DOHH2 (cell line): ENCODE measurements around the gene SLC7A6.

Source experiments
- H3F3A ChIP-seq: fragments of 200-600 bp; sonication (generic), shearing (Covaris generic); 2 replicates; pipeline ENCODE4 v1.6.0; 2016; ENCODE audit warnings: antibody characterized with exemption, mild to moderate bottlenecking; ENCODE audit not compliant: control insufficient read depth, insufficient read depth
- H3K27ac ChIP-seq: fragments of 200-600 bp; sonication (generic); 2 replicates; pipeline ENCODE4 v1.5.1; 2014; ENCODE audit warnings: low read depth, mild to moderate bottlenecking, low read length, moderate library complexity
- H3K27me3 ChIP-seq: fragments of 200-600 bp; sonication (generic); 2 replicates; pipeline ENCODE4 v1.6.1; 2014; ENCODE audit warnings: mild to moderate bottlenecking, low read length, mixed read lengths; ENCODE audit not compliant: control insufficient read depth
- H3K36me3 ChIP-seq: fragments of 200-600 bp; sonication (generic); 2 replicates; pipeline ENCODE4 v1.6.1; 2014; ENCODE audit warnings: mild to moderate bottlenecking, low read length, moderate library complexity, mixed read lengths; ENCODE audit not compliant: control insufficient read depth
- H3K4me1 ChIP-seq: fragments of 200-600 bp; sonication (generic); 2 replicates; pipeline ENCODE4 v1.6.1; 2014; ENCODE audit warnings: mild to moderate bottlenecking, low read length, mixed read lengths; ENCODE audit not compliant: control insufficient read depth
- H3K4me2 ChIP-seq: fragments of 200-600 bp; sonication (generic); 2 replicates; pipeline ENCODE4 v1.6.0; 2014; ENCODE audit warnings: mild to moderate bottlenecking, low read length, moderate library complexity
- H3K4me3 ChIP-seq: fragments of 200-600 bp; sonication (generic); 2 replicates; pipeline ENCODE4 v1.5.1; 2014; ENCODE audit warnings: mild to moderate bottlenecking, low read length, mixed read lengths
- H3K79me2 ChIP-seq: fragments of 200-600 bp; sonication (generic); 2 replicates; pipeline ENCODE4 v1.6.1; 2014; ENCODE audit warnings: mild to moderate bottlenecking, low read length, mixed read lengths; ENCODE audit not compliant: control insufficient read depth
- H3K9me2 ChIP-seq: fragments of 200-600 bp; sonication (generic); replicated peaks from 2 replicates; pipeline ENCODE4 v1.6.1; 2014; ENCODE audit warnings: mild to moderate bottlenecking, low read length, mixed read lengths; ENCODE audit not compliant: control insufficient read depth
- H3K9me3 ChIP-seq: fragments of 200-600 bp; sonication (generic); 2 replicates; pipeline ENCODE4 v1.6.1; 2014; ENCODE audit warnings: antibody characterized with exemption, low read length, mixed read lengths; ENCODE audit not compliant: control insufficient read depth, insufficient read depth
- H4K20me1 ChIP-seq: fragments of 200-600 bp; sonication (generic); 2 replicates; pipeline ENCODE4 v1.6.0; 2014; ENCODE audit warnings: low read depth, mild to moderate bottlenecking, antibody characterized with exemption, low read length, moderate library complexity; ENCODE audit not compliant: control insufficient read depth, insufficient read depth
- EZH2phosphoT487 ChIP-seq: fragments of 200-600 bp; sonication (generic); IDR thresholded peaks from 2 replicates; pipeline ENCODE4 v1.6.1; 2017; ENCODE audit warnings: borderline replicate concordance, mild to moderate bottlenecking, antibody characterized with exemption, low read length, moderate library complexity, mixed read lengths
- TF ChIP-seq, protein P1 (sequence below): fragments of 200-600 bp; sonication (generic); IDR thresholded peaks from one replicate; pipeline ENCODE4 v1.5.1; 2014; ENCODE audit warnings: antibody characterized with exemption, mild to moderate bottlenecking, low read depth, low read length; ENCODE audit not compliant: poor library complexity, severe bottlenecking

Gene SLC7A6

DNA sequence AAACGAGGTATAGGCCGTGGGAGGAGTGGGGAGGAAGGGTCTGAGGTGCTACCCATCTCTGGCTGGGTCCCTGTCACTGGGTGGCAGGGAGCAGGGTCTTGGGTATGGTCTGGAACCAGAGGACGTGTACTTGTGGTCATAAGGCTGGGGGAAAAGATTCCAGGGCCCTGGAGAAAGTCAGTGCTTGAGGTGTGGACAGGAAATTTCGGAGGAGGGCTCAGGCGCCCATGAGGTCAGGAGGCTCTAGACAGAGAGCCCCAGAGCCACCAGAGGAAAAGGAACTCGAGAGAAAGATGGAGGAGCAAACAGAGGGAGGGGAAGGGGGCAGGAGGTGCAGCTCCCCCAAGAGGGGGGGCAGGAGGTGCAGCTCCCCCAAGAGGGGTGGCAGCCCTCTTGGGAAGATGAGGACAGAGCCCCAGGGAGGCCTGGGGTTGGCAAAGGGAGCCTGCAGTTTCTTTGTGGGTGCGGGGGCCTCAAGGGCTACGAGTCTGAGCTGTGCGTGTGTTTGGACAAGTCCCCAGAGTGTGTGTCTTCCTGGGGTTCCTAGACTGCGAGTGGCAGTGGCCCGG is 683 bp upstream of the SLC7A6 start:
- no peaks in the 10 kb centered on the region for H3K9me3 ChIP-seq
- H3F3A ChIP-seq, result 0 out of 2 replicates have a peak, but pooled peaks cover 4% of the 10 kb centered on the region
- no peaks in the 10 kb centered on the region for H3K27me3 ChIP-seq
- H3K4me3 ChIP-seq, result peak overlapping the region; percentile 87
- H3K9me2 ChIP-seq, result no peaks in the 10 kb centered on the region
- peak overlapping the region; percentile 62 for H3K27ac ChIP-seq
- H3K4me1 ChIP-seq, result peaks cover 20% of the 10 kb centered on the region
- peak overlapping the region; percentile 86 for H3K4me2 ChIP-seq
- no peaks in the 10 kb centered on the region for H4K20me1 ChIP-seq
- TF ChIP-seq, protein P1, sequence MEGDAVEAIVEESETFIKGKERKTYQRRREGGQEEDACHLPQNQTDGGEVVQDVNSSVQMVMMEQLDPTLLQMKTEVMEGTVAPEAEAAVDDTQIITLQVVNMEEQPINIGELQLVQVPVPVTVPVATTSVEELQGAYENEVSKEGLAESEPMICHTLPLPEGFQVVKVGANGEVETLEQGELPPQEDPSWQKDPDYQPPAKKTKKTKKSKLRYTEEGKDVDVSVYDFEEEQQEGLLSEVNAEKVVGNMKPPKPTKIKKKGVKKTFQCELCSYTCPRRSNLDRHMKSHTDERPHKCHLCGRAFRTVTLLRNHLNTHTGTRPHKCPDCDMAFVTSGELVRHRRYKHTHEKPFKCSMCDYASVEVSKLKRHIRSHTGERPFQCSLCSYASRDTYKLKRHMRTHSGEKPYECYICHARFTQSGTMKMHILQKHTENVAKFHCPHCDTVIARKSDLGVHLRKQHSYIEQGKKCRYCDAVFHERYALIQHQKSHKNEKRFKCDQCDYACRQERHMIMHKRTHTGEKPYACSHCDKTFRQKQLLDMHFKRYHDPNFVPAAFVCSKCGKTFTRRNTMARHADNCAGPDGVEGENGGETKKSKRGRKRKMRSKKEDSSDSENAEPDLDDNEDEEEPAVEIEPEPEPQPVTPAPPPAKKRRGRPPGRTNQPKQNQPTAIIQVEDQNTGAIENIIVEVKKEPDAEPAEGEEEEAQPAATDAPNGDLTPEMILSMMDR, result no peak
- no peak for TF ChIP-seq EZH2phosphoT487
- peaks cover 52% of the 10 kb centered on the region for H3K79me2 ChIP-seq
- peaks cover 19% of the 10 kb centered on the region for H3K36me3 ChIP-seq

DNA sequence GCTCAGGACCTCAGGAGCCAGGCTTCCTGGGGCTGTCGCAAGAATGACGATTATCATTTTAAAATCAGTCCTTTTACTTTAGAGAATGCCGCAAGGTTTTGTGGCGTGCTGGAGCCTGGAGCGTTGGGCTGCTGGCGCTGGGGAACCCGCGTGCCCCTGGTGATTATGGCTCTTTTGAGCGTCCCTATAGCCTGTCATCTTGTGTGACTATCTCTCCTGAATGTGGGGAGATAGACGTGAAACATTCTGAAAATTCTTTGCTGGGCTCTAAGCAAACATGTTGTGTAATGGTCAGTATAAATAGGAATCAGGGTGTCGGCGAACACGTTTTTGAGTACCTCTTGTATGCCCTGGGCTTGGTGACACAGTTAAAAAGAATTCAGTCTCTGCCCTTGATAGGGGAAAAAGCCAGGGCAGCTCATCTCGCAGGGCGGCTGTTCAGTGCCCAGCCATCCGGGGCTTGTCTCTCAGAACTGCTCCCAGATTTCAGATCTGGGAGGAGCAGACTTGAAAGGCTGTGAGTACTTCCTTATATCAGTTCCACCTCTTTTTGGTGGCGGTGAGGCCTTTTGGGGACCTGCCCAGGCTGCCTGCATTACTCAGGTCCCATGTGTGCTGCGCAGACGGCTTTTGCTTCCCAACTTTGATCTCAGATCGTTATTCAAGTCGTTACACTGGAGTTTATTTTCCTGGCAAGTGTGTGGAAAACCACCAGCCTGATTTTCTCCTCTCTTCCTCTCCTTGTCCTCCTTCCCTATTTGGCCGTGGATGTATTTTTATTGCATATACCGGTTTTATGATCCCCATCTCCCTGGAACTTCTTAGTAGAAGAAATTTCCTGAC is 973 bp downstream of the SLC7A6 start:
- peaks cover 33% of the 10 kb centered on the region for H3K36me3 ChIP-seq
- peak overlapping the region; percentile 86 for H3K4me2 ChIP-seq
- H3K9me3 ChIP-seq, result no peaks in the 10 kb centered on the region
- H3F3A ChIP-seq, result 0 out of 2 replicates have a peak, but pooled peaks cover 4% of the 10 kb centered on the region
- H3K27ac ChIP-seq, result peak overlapping the region; percentile 62
- H4K20me1 ChIP-seq, result 0 out of 2 replicates have a peak, but pooled peaks cover under 1% of the 10 kb centered on the region
- TF ChIP-seq, protein P1, result no peak
- no peak for TF ChIP-seq EZH2phosphoT487
- no peaks in the 10 kb centered on the region for H3K9me2 ChIP-seq
- peaks cover 68% of the 10 kb centered on the region for H3K79me2 ChIP-seq
- H3K4me1 ChIP-seq, result peaks cover 20% of the 10 kb centered on the region
- H3K27me3 ChIP-seq, result no peaks in the 10 kb centered on the region
- H3K4me3 ChIP-seq, result peak overlapping the region; percentile 87

GRCh38 chr16:68267612-68268405 is 3.5 kb downstream of the SLC7A6 start:
- H3K4me2 ChIP-seq, result no peak overlapping the region
- H3K79me2 ChIP-seq, result peaks cover 94% of the 10 kb centered on the region
- no peaks in the 10 kb centered on the region for H3K27me3 ChIP-seq
- H3F3A ChIP-seq, result 0 out of 2 replicates have a peak, but pooled peaks cover 4% of the 10 kb centered on the region
- H3K27ac ChIP-seq, result no peak overlapping the region
- TF ChIP-seq, protein P1, result no peak
- no peak for TF ChIP-seq EZH2phosphoT487
- H3K4me3 ChIP-seq, result no peak overlapping the region
- H4K20me1 ChIP-seq, result 0 out of 2 replicates have a peak, but pooled peaks cover 2% of the 10 kb centered on the region
- H3K4me1 ChIP-seq, result peaks cover 35% of the 10 kb centered on the region
- peaks cover 54% of the 10 kb centered on the region for H3K36me3 ChIP-seq
- no peaks in the 10 kb centered on the region for H3K9me3 ChIP-seq
- H3K9me2 ChIP-seq, result no peaks in the 10 kb centered on the region
